ENCODE data around the gene PGAM2.

DNA sequence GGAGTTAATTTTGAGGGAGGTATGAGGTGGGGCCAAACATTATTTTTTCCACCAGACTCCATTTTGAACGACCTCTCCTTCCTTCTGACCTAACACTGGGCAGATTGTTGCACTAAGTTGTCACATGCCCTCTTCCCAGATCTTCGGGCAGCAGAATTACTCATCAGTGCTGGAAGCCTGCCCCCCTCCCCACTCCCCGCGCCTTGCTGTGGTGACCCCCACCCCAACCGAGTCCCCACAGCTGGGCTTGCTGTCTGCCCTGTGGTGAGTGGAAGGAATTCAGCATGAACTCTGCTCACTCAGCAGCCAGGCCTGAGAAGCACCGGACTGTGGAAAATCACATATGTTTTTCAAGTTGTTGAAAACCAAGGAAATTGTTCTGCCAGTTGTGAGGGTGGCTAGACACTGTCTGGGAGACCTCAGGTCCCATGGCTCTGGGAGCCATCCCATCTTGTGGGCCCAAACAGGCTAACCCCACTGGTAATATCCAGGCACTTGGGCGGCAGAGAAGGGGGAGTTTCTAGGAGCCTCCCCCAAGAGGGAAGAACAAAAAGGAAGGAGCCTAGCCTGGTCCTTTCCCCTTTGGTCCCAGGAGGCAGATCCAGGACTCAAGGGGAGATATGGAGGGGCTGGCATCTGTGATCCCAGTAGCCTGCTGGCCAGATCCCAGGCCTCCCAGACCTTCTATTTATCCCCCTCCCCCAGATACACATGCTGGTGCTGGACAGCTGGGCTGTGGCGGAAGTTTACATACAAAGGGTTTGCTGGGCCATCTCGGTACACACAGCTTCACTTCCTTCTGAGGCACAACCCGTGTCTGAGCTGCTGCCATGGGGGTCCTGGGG lies 35.3 kb upstream of the PGAM2 start:
- TF ChIP-seq RFX5 (IDR thresholded peaks at IDR 0.05) = no peak
- TF ChIP-seq, protein P1, sequence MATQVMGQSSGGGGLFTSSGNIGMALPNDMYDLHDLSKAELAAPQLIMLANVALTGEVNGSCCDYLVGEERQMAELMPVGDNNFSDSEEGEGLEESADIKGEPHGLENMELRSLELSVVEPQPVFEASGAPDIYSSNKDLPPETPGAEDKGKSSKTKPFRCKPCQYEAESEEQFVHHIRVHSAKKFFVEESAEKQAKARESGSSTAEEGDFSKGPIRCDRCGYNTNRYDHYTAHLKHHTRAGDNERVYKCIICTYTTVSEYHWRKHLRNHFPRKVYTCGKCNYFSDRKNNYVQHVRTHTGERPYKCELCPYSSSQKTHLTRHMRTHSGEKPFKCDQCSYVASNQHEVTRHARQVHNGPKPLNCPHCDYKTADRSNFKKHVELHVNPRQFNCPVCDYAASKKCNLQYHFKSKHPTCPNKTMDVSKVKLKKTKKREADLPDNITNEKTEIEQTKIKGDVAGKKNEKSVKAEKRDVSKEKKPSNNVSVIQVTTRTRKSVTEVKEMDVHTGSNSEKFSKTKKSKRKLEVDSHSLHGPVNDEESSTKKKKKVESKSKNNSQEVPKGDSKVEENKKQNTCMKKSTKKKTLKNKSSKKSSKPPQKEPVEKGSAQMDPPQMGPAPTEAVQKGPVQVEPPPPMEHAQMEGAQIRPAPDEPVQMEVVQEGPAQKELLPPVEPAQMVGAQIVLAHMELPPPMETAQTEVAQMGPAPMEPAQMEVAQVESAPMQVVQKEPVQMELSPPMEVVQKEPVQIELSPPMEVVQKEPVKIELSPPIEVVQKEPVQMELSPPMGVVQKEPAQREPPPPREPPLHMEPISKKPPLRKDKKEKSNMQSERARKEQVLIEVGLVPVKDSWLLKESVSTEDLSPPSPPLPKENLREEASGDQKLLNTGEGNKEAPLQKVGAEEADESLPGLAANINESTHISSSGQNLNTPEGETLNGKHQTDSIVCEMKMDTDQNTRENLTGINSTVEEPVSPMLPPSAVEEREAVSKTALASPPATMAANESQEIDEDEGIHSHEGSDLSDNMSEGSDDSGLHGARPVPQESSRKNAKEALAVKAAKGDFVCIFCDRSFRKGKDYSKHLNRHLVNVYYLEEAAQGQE (IDR thresholded peaks at IDR 0.05) = no peak
